Uterus (tissue), 2 donors: ENCODE data around the gene HNRNPL.

Experiments used
- POLR2A ChIP-seq, 2 donors: fragments of 450-650 bp; IDR thresholded peaks; one replicate each; pipeline ENCODE4 v1.6.1; 2016; ENCODE audit warnings: antibody characterized with exemption in 2 of 2, mild to moderate bottlenecking in 1 of 2, moderate library complexity in 1 of 2
- TF ChIP-seq, protein P1 (sequence below), 4 experiments: fragments of 200-600 bp in 2 of 4; fragments of 450-650 bp in 2 of 4; sonication (generic) in 2 of 4; IDR thresholded peaks; one replicate each; pipeline ENCODE4 v1.5.1; 2016 to 2019; ENCODE audit warnings: antibody characterized with exemption in 4 of 4, mild to moderate bottlenecking in 2 of 4, moderate library complexity in 1 of 4

DNA sequence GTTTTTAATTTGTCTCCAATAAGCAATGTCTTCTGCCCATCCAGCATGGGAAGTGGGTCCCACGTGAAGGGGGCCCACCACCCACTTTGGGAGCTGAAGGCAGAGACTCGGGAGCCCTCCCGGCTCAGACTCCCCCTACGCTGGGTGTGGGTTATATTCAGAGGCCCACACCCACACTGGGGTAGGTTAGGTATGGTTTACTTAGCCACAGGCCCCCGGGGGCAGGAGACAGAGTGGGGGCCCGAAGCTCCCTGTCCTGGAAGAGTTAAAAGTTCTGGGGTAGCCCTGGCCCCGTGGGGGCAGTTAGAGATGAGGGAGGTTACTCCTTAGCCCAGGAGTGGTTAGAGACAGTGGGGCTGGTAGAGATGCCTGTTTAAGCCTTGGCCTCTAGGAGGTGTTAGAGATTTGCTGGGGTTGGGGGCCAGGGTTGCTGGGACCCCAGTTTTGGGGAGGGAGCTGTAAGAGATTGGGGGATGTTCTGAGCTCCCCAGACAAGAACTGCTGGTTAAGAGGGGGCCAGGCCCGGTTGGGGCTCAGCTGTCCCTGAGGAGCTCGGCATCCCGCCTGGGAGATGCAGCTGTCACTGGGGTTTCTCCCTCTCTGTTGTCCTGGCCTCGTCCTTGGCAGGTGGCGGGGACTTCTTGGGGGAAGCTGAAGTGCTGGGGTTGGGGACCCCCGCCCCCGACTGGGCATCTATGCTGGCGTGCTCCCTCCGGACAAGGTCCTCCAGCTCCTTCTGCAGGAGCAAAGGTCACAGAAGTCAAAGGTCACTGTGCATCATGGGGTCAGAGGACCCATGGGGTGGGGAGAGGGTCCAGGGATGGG lies 29.0 kb upstream of the HNRNPL start:
- TF ChIP-seq, protein P1, sequence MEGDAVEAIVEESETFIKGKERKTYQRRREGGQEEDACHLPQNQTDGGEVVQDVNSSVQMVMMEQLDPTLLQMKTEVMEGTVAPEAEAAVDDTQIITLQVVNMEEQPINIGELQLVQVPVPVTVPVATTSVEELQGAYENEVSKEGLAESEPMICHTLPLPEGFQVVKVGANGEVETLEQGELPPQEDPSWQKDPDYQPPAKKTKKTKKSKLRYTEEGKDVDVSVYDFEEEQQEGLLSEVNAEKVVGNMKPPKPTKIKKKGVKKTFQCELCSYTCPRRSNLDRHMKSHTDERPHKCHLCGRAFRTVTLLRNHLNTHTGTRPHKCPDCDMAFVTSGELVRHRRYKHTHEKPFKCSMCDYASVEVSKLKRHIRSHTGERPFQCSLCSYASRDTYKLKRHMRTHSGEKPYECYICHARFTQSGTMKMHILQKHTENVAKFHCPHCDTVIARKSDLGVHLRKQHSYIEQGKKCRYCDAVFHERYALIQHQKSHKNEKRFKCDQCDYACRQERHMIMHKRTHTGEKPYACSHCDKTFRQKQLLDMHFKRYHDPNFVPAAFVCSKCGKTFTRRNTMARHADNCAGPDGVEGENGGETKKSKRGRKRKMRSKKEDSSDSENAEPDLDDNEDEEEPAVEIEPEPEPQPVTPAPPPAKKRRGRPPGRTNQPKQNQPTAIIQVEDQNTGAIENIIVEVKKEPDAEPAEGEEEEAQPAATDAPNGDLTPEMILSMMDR (IDR thresholded peaks at IDR 0.05) = no peak
- TF ChIP-seq POLR2A (IDR thresholded peaks at IDR 0.05) = no peak
